Naive thymus-derived CD8-positive, alpha-beta T cell (primary cell): ENCODE results near the gene LPP. TPM values are rescaled to one million over a fixed set of nuclear protein-coding genes. Genes with fewer than 3 reads are reported as not detected.

Source experiments
- ATAC-seq, 2 donors: fragments of 150-1000 bp; cut with Tn5 transposase in 1 of 2; sonication (Bioruptor Pico), chemical (Tn5 transposase) in 1 of 2; 1 replicate in 1 of 2; 2 replicates in 1 of 2; pipeline ENCODE4 v1.10.0; 2021; ENCODE audit warnings: mild to moderate bottlenecking in 2 of 2, moderate library complexity in 2 of 2
- POLR2A ChIA-PET: fragments of 350-600 bp; sonication (Branson Sonifier 250); formaldehyde crosslinking; loops from one replicate; lab custom pipeline; 2021; ENCODE audit warnings: antibody characterized with exemption; lab: Charles Lee
- DNase-seq, 10 donors: peaks; one replicate each; pipeline versions ENCODE4 v3.0.0 to v3.0.0-alpha.2; 2020 to 2022
- H3K27ac Mint-ChIP-seq, 10 donors: one replicate each; pipeline ENCODE4 v1.8.0; 2020 to 2022; ENCODE audit warnings: mild to moderate bottlenecking in 10 of 10, mixed read lengths in 10 of 10, moderate library complexity in 4 of 10, inconsistent platforms in 1 of 10
- H3K27me3 Mint-ChIP-seq, 5 donors: one replicate each; pipeline ENCODE4 v1.8.0; 2021 to 2022; ENCODE audit warnings: mixed read lengths in 5 of 5
- H3K36me3 Mint-ChIP-seq, 3 donors: one replicate each; pipeline ENCODE4 v1.8.0; 2020 to 2022; ENCODE audit warnings: mixed read lengths in 3 of 3, mild to moderate bottlenecking in 2 of 3, inconsistent platforms in 1 of 3
- H3K4me1 Mint-ChIP-seq, 4 donors: one replicate each; pipeline ENCODE4 v1.8.0; 2021 to 2022; ENCODE audit warnings: mixed read lengths in 4 of 4
- H3K4me3 Mint-ChIP-seq, 10 donors: one replicate each; pipeline ENCODE4 v1.8.0; 2020 to 2022; ENCODE audit warnings: mild to moderate bottlenecking in 10 of 10, mixed read lengths in 10 of 10, moderate library complexity in 6 of 10, inconsistent platforms in 1 of 10
- H3K9me3 Mint-ChIP-seq, 9 donors: one replicate each; pipeline ENCODE4 v1.8.0; 2020 to 2022; ENCODE audit warnings: mixed read lengths in 9 of 9, mild to moderate bottlenecking in 3 of 9, inconsistent platforms in 1 of 9, moderate library complexity in 1 of 9
- polyA plus RNA-seq, 3 donors: library from polyadenylated mRNA; unstranded; fragments of 300-500 nt; fragmentation: Illumina TruSeq; gene quantifications; one replicate each; pipeline ENCODE4 v1.2.3, GENCODE V29; 2021
- total RNA-seq, 8 experiments: library from RNA in 2 of 8; stranded (reverse) in 2 of 8; gene quantifications; one replicate each; pipeline ENCODE4 v1.2.3 and lab custom pipeline; 2021 to 2026

LPP gene
- total and polyA plus RNA-seq, 5 experiments from 2014 or later = 4.9 to 12.5 (median 7.7) TPM

GRCh38 chr3:188367678-188368077 lies 213.7 kb downstream of the LPP start:
- no peak for ATAC-seq
- H3K4me1 Mint-ChIP-seq = peaks cover 6 to 53% (median 14%) of the 10 kb centered on the region in 4 donors
- peaks cover 0 to 5% (median 0%) of the 10 kb centered on the region in 3 donors for H3K36me3 Mint-ChIP-seq
- POLR2A ChIA-PET = interaction anchor here (1.8 kb wide), 1 partner anchor 8 kb away, joined by 14 read pairs; no protein-coding TSS in a partner anchor
- H3K27me3 Mint-ChIP-seq = no peaks in the 10 kb centered on the region
- peak overlapping the region in 3 of 10 donors; percentile 37 to 65 (median 61) for H3K27ac Mint-ChIP-seq
- no peaks in the 10 kb centered on the region for H3K9me3 Mint-ChIP-seq
- DNase-seq = no peak
- H3K4me3 Mint-ChIP-seq = no peak overlapping the region

DNA sequence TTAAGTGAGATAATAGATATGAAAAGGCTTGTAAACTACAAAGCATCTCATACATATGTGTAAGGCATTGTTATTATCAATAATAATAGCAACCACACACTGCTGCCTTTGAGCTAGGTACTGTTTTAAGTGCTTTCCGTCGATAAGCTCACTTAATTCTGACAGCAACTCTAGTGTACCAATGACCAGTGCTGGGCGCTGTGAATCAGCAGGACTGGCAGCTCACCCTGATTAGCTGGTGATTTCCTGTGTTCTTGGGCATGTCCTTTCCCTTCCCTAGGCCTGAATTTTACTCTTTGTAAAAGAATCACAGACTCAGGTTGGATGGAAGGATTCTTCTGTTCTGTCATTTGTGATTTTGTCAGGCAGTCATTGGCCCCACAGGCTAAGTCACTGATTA lies 215.6 kb downstream of the LPP start:
- Mint-ChIP-seq H3K9me3 (peaks cover 0 to 2% (median 0%) of the 10 kb centered on the region in 9 donors), H3K36me3 (peaks cover 0 to 3% (median 0%) of the 10 kb centered on the region in 3 donors), H3K4me3 (no peak overlapping the region), H3K27ac (no peak overlapping the region), H3K27me3 (no peaks in the 10 kb centered on the region), H3K4me1 (peaks cover 6 to 40% (median 13%) of the 10 kb centered on the region in 4 donors)
- DNase-seq = no peak
- POLR2A ChIA-PET = interaction anchor here (0.7 to 1.8 kb wide), 2 partner anchors 10 kb away, joined by 3 to 14 read pairs; no protein-coding TSS in a partner anchor
- no peak for ATAC-seq

DNA sequence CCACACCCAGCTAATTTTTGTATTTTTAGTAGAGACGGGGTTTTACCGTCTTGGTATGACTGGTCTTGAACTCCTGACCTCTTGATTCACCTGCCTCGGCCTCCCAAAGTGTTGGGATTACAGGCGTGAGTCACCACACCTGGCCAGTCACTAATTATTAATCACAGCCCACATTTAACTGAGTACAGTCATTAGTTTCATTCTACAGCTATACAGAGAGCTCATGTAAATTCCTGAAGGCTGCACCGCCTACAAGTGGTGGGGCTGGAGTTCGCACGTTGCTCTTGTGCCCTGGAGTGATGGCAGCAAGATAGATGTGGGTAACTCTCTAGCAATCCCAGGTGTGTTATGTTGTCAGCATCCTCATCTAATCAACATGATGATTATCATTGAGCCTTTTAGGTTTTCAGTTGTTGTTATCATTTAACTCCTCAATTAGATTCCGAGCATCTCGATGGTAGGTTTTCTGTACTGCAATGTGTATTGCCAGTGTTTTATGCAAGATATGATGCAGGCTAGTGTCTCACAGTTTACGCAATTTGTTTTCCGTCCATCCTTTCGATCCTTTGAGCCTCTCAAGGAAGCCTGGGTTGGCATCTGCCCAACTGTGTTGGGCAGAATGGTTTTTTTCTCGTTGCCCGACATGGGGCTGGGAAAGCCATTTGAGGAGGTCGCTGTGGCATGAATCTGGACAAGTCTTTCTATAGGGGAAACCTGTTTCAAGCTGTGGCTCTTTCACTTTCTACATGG lies 216.3 kb downstream of the LPP start:
- no peak for DNase-seq
- H3K4me1 Mint-ChIP-seq = peaks cover 6 to 33% (median 13%) of the 10 kb centered on the region in 4 donors
- no peak overlapping the region for H3K4me3 Mint-ChIP-seq
- POLR2A ChIA-PET = no interaction called here
- ATAC-seq = no peak
- peak overlapping the region in 4 of 10 donors; percentile 2 to 74 (median 34) for H3K27ac Mint-ChIP-seq
- H3K9me3 Mint-ChIP-seq = peaks cover 0 to 2% (median 0%) of the 10 kb centered on the region in 9 donors
- H3K27me3 Mint-ChIP-seq = no peaks in the 10 kb centered on the region
- peaks cover 0 to 3% (median 0%) of the 10 kb centered on the region in 3 donors for H3K36me3 Mint-ChIP-seq

GRCh38 chr3:188378786-188379185 lies 224.8 kb downstream of the LPP start:
- POLR2A ChIA-PET = no interaction called here
- H3K4me1 Mint-ChIP-seq = peaks cover 2 to 9% (median 8%) of the 10 kb centered on the region in 4 donors
- H3K9me3 Mint-ChIP-seq = peaks cover 0 to 14% (median 4%) of the 10 kb centered on the region in 9 donors
- no peak overlapping the region for H3K4me3 Mint-ChIP-seq
- no peaks in the 10 kb centered on the region for H3K27me3 Mint-ChIP-seq
- H3K27ac Mint-ChIP-seq = no peak overlapping the region
- ATAC-seq (no peak), DNase-seq (no peak)
- H3K36me3 Mint-ChIP-seq = peaks cover 0 to 13% (median 6%) of the 10 kb centered on the region in 3 donors

GRCh38 chr3:188380252-188380651 lies 226.3 kb downstream of the LPP start:
- peaks cover 5 to 17% (median 8%) of the 10 kb centered on the region in 4 donors for H3K4me1 Mint-ChIP-seq
- no peak overlapping the region for H3K27ac Mint-ChIP-seq
- no peak overlapping the region for H3K4me3 Mint-ChIP-seq
- H3K9me3 Mint-ChIP-seq = peaks cover 0 to 14% (median 4%) of the 10 kb centered on the region in 9 donors
- H3K27me3 Mint-ChIP-seq = no peaks in the 10 kb centered on the region
- ATAC-seq = no peak
- peaks cover 0 to 11% (median 10%) of the 10 kb centered on the region in 3 donors for H3K36me3 Mint-ChIP-seq
- DNase-seq = no peak
- POLR2A ChIA-PET = interaction anchor here (0.6 kb wide), 1 partner anchor 11 kb away, joined by 3 read pairs; no protein-coding TSS in a partner anchor

- no peaks in the 10 kb centered on the region for H3K27me3 Mint-ChIP-seq
- POLR2A ChIA-PET = no interaction called here
- no peak overlapping the region for H3K4me3 Mint-ChIP-seq
- H3K36me3 Mint-ChIP-seq = peaks cover 0 to 10% (median 10%) of the 10 kb centered on the region in 3 donors
- peaks cover 0 to 14% (median 1%) of the 10 kb centered on the region in 9 donors for H3K9me3 Mint-ChIP-seq
- H3K27ac Mint-ChIP-seq = no peak overlapping the region
- DNase-seq (no peak), ATAC-seq (no peak)
- H3K4me1 Mint-ChIP-seq = peaks cover 5 to 22% (median 8%) of the 10 kb centered on the region in 4 donors
These were observed 226.8 kb downstream of the LPP start for GRCh38 chr3:188380722-188381121.

- Mint-ChIP-seq H3K9me3 (no peaks in the 10 kb centered on the region), H3K27me3 (no peaks in the 10 kb centered on the region), H3K27ac (no peak overlapping the region), H3K36me3 (peaks cover 0 to 5% (median 4%) of the 10 kb centered on the region in 3 donors), H3K4me3 (no peak overlapping the region), H3K4me1 (peaks cover 5 to 41% (median 11%) of the 10 kb centered on the region in 4 donors)
- POLR2A ChIA-PET = no interaction called here
- no peak for ATAC-seq
- no peak for DNase-seq
These were observed 229.8 kb downstream of the LPP start for GRCh38 chr3:188383748-188384147.

DNA sequence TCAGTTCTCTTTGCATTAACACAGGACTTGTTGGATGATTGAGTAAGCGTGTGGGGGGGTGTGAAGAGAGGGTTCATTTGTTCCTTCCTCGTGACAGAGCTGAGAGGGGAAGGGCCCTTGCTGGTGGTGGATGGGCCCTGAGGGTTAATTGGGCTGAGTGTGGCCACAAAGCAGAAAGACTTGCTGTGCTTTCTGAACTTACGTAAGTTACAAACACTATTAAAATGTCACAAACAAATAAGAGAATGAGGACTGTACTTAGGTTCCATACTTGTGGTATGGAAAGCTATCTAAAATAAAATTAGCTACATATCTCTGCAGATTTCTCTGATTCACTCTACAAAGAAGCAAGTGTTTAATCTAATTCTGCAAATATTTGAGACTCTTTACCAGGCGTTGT lies 231.3 kb downstream of the LPP start:
- ATAC-seq (no peak), DNase-seq (no peak)
- H3K27ac Mint-ChIP-seq = peak overlapping the region in 2 of 10 donors; percentile 1
- no peaks in the 10 kb centered on the region for H3K27me3 Mint-ChIP-seq
- no peak overlapping the region for H3K4me3 Mint-ChIP-seq
- POLR2A ChIA-PET = no interaction called here
- peaks cover 0 to 4% (median 0%) of the 10 kb centered on the region in 3 donors for H3K36me3 Mint-ChIP-seq
- peaks cover 7 to 56% (median 11%) of the 10 kb centered on the region in 4 donors for H3K4me1 Mint-ChIP-seq
- no peaks in the 10 kb centered on the region for H3K9me3 Mint-ChIP-seq

DNA sequence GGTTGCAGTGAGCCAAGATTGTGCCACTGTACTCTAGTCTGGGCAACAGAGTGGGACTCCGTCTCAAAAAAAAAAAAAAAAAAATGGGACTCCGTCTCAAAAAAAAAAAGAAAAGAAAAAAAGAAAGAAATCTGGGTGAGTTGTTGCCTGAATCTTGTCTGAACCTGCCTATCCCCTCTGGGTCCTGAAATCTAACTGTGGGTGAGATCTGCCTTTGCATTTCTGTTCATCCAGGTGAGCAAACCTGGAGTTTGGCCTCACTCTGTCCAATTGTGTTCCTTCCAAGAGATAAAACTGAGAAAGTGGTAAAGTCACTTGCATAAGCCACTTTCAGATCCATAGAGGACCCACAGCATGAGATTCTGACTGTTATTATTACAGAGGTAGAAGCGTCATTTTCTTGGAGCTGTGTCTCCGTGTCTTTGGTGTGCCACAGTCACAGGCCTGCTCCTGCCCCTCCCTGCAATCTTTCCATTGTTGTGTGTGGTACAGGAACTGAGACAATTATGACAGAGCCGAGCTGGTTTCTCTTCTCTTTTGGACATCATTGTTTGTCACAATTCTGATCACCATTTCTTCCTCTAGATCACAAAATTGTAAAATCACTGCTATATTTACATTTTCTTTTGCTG lies 235.9 kb downstream of the LPP start:
- Mint-ChIP-seq H3K36me3 (peaks cover 0 to 2% (median 0%) of the 10 kb centered on the region in 3 donors), H3K4me3 (peak overlapping the region in 6 of 10 donors; percentile 7 to 48 (median 22)), H3K9me3 (no peaks in the 10 kb centered on the region), H3K27me3 (no peaks in the 10 kb centered on the region), H3K4me1 (peaks cover 6 to 66% (median 15%) of the 10 kb centered on the region in 4 donors), H3K27ac (peak overlapping the region in 9 of 10 donors; percentile 23 to 86 (median 49))
- POLR2A ChIA-PET = no interaction called here
- ATAC-seq (peak; percentile 65 to 76), DNase-seq (peak in 4 of 10 donors; percentile 16 to 66 (median 29))

- DNase-seq (no peak), ATAC-seq (peak in 1 of 2 donors; percentile 14)
- Mint-ChIP-seq H3K27ac (peak overlapping the region in 9 of 10 donors; percentile 2 to 86 (median 36)), H3K27me3 (no peaks in the 10 kb centered on the region), H3K4me3 (peak overlapping the region in 5 of 10 donors; percentile 7 to 48 (median 20)), H3K36me3 (peaks cover 0 to 2% (median 0%) of the 10 kb centered on the region in 3 donors), H3K4me1 (peaks cover 3 to 61% (median 15%) of the 10 kb centered on the region in 4 donors), H3K9me3 (no peaks in the 10 kb centered on the region)
- POLR2A ChIA-PET = no interaction called here
These were observed 236.4 kb downstream of the LPP start for GRCh38 chr3:188390343-188390718.

- Mint-ChIP-seq H3K27me3 (no peaks in the 10 kb centered on the region), H3K4me3 (no peak overlapping the region), H3K27ac (peak overlapping the region in 2 of 10 donors; percentile 81 to 86), H3K4me1 (peaks cover 3 to 55% (median 15%) of the 10 kb centered on the region in 4 donors), H3K9me3 (no peaks in the 10 kb centered on the region), H3K36me3 (peaks cover 0 to 2% (median 0%) of the 10 kb centered on the region in 3 donors)
- POLR2A ChIA-PET = no interaction called here
- ATAC-seq = no peak
- no peak for DNase-seq
These were observed 237.0 kb downstream of the LPP start for GRCh38 chr3:188390775-188391443.

DNA sequence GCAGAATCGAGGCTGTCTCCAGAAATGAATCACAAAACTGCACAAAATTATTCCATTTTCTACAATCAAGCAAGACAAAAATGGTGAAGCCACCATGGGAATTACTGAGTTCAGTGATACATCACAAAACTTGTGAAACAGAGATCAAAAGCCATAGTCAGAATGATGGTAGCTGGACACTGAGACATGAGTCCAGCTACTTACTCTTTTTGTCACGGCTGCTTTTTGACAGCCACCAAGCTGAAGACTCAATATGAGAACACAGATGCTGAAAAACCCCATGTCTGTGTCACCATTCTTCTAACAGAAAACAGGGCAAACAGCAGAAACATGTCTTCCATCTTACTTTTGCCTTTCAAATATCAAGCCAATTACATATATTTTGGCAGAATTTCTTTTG lies 237.6 kb downstream of the LPP start:
- no peak for DNase-seq
- no peak overlapping the region for H3K4me3 Mint-ChIP-seq
- no peaks in the 10 kb centered on the region for H3K9me3 Mint-ChIP-seq
- ATAC-seq = no peak
- H3K27me3 Mint-ChIP-seq = no peaks in the 10 kb centered on the region
- peak overlapping the region in 1 of 10 donors; percentile 81 for H3K27ac Mint-ChIP-seq
- POLR2A ChIA-PET = no interaction called here
- peaks cover 0 to 2% (median 0%) of the 10 kb centered on the region in 3 donors for H3K36me3 Mint-ChIP-seq
- H3K4me1 Mint-ChIP-seq = peaks cover 3 to 55% (median 10%) of the 10 kb centered on the region in 4 donors
